Stimulated activated CD4-positive, alpha-beta T cell treated with anti-CD3 and anti-CD28 coated beads, Interleukin-4, amount 100 ng/mL, for 48 hours (primary cell): ENCODE results near the gene HOGA1.
"Not testable (repeated sequence)": the region's sequence is repeated elsewhere in the genome, so short reads cannot be mapped to it uniquely, and the experiment has no call there.

Source experiments
- DNase-seq, 2 donors: peaks; one replicate each; pipeline ENCODE4 v3.0.0-alpha.2; 2020; ENCODE audit warnings: low read depth in 2 of 2

The HOGA1 gene

GRCh38 chr10:97649405-97649750, 65.2 kb downstream of the HOGA1 start:
- DNase-seq = not testable (repeated sequence)

- no peak for DNase-seq
Observed at GRCh38 chr10:97650726-97651125, 66.5 kb downstream of the HOGA1 start.

- DNase-seq = no peak
Observed at GRCh38 chr10:97651773-97652172, 67.6 kb downstream of the HOGA1 start.

GRCh38 chr10:97656777-97657176, 72.6 kb downstream of the HOGA1 start:
- no peak for DNase-seq

- DNase-seq = no peak
Observed at GRCh38 chr10:97659589-97659988, 75.4 kb downstream of the HOGA1 start.
